Inflammatory macrophage treated with lipopolysaccharide for 1 hour (primary cell): Measurements from ENCODE around the gene RD3L.

Experiments
- DNase-seq, 2 donors: peaks; one replicate each; pipeline ENCODE4 v3.0.0-alpha.2; 2020 to 2022

RD3L gene

DNA sequence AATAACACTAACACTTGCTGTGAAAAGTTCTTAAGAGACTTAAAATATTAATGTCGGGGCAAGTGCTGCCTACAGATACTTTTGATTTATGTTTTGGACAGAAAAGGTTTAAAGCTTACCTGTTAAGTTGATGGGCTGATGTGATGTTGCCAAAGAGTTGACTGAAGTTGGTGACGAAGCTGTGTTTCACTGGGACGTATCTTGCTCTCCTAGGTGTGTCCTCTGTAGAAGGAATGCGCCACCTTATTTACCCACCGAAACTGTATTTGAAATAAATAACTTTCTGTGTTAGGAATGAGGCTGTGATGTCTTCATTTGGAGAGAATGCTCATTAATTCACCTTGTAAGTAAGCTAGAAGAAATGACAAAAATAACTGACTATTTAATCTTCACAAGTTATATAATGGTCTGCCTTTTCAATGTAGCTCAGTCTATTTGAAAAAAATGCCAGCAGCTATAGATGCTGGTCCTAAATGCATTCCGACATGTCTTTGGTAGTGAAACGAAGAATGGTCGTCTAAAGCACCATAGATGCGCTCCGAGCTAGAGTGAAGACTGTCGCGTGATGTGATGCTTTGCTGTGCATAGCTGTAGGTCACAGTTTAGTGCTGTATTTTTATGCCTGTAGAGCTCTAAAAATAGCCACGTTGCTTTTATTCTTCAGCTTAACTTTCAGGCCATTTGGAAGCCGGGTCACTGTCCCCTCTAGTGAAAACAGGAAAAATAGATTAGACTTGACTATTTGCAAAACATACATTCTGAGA is at the start of gene RD3L:
RD3L (minus strand) TSS at position 557 of the 764 bp plus-strand sequence. CDS start 834 bp downstream, outside the sequence.
- no peak for DNase-seq

DNA sequence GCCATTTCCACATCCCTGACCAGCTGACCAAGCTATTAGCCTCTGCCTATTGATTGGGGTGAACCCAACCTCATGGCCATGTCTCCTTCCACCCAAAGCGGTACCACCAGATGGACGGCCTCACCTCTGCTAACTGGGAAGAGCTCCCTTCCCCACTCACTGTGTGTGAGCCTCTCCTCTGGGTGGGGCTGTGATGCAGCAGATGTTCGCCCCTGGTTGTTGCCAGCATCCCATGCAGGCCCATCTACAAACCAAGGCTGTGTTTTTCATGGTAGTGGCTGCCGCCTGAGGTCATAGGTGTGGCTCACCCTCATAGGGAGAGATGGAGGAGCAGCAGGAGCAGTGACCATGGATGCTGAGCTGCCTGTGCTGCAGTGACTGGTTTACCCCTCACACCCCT is 47.6 kb upstream of the RD3L start:
- DNase-seq: no peak

DNA sequence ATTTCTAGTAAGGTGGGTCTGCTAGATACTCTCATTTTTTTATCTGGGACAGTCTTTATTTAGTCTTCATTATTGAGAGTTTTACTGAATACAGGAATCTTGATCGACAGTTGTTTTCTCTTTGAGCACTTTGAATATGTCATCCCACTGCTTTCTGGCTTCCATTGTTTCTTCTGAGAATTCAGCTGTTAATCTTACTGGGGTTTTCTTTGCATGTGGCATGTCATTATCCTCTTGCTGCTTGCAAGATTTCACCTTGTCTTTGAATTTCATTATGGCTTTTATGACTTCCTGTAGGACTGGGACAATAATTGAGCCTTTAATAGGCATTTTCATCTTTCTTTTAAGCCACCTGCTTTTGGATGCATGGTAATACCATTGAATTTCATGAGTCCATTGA is 46.7 kb upstream of the RD3L start:
- DNase-seq: no peak

DNA sequence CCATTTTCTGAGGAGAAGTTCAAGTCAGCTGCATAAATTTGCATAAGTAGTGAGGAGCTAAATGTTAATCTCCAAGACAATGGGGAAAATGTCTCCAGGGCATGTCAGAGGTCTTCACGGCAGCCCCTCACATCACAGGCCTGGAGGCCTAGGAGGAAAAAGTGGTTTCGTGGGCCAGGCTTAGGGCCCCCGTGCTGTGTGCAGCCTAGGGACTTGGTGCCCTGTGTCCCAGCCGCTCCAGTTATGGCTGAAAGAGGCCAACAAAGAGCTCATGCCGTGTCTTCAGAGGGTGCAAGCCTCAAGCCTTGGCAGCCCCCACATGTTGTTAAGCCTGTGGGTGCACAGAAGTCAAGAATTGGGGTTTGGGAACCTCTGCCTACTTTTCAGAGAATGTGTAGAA is 41.9 kb upstream of the RD3L start:
- no peak for DNase-seq

DNA sequence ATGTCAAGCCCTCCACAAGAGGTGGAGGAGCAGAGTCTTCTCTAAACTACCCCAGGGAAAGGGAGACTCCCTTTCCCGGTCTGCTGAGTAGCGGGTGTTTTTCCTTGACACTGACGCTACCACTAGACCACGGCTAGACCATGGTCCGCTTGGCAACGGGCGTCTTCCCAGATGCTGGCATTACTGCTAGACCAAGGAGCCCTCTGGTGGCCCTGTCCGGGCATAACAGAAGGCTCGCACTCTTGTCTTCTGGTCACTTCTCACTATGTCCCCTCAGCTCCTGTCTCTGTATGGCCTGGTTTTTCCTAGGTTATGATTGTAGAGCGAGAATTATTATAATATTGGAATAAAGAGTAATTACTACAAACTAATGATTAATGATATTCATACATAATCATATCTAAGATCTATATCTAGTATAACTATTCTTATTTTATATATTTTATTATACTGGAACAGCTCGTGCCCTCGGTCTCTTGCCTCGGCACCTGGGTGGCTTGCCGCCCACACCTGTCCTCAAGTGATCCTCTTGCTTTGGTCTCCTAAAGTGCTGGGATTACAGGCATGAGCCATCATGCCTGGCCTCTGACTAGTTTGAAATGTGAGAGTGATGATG is 38.4 kb upstream of the RD3L start:
- peak in 1 of 2 donors; percentile 6 for DNase-seq

DNA sequence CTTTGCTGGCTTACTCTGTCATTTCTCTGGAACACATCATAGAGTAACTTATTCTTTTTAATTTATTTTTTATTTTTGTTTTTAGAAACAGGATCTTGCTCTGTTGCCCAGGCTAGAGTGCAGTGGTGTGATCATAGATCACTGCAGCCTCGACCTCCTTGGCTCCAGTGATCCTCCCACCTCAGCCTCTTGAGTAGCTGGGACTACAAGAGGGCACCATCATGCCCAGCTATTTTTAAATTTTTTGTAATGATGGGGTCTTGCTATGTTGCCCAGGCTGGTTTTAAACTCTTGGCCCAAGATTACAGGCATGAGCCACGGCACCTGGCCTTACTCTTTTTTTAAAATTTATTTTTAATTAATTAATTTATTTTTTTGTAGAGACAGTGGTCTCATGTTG is 32.2 kb upstream of the RD3L start:
- DNase-seq: no peak

DNA sequence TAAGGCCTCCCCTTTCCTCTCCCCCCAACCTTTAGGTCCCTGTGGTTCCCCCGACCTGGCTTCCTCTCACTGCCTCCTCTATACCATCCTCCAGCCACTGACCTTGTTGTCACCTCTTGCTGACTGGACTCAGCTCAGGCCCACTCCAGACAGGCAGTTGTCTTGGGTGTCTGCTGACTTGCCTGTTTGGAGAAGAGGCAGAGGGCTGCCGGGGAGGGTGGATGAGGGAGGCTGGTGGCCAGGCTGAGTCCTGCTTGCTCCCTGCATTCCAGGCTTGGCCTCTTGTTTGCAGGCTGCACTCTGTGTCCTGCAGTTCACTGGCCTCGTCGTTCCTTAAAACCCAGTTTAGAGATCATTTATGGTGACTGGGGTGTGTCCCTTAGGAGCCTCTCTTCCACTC is 31.0 kb upstream of the RD3L start:
- DNase-seq: no peak

DNA sequence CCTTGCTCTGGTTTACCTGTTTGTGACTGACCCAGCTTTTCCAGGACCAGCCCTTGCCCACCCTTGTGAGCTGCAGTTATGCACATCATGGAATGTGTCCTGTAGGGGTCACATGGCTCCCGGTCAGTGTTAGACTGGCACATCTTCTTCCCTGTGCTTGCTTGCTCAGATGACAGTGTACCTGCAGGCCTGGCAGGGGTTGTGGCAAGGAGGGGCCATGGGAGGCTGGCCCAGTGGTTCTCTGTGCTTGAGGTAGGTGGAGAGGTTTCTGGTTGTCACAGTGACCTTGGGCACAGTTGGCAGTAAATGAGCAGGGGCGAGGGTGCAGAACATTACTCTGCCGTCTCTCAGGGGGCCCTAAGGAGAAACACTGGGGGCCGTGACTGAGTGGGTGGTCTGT is 27.6 kb upstream of the RD3L start:
- DNase-seq: no peak

DNA sequence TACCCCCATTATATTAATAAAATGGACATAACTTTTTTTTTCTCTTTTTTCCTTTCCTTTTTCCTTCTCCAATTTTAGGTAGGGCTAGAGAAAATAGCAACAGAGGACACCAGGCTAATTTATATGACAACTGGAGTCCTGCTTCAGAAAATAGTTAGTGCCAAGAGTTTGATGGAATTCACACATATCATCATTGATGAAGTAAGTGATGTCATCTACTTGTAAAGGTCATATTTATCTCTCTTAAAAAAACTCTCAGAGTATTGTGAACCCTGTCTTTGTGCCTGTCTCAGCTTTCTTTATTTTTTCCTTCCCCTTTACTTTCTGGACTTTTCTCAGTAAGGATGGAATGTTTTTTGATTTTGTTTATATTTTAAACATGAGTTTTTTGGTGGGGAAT is 24.3 kb upstream of the RD3L start:
- DNase-seq: no peak

DNA sequence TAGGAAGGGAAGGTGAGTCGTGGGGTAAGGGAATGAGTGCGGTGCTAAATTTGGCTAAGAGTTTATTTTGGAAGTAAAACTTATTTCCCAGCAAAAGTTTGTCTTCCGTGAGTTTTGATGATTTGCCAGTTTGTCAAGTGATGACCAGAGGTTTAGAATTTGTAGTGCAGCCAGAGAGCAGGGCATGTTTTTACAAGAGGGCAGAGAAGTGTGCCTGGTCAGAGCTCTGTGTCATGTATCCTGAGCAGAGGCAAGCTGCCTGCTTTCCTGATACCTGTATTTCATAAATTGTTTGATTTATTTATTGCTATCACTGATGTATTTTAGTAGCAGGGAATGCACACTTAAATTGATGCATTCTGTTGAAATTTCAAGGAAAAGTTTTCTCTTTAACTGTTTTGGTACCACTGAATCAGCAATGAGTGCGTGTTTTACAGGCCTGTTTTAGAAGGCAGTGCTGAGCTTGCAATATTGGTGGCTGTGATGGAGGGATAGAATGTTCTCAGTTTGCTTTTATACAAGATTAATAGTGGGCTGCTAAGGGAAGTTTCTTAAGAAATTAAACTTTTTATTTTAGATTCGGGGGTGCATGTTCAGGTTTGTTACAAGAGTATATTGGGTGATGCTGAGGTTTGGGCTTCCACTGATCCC is 19.7 kb upstream of the RD3L start:
- DNase-seq: no peak

DNA sequence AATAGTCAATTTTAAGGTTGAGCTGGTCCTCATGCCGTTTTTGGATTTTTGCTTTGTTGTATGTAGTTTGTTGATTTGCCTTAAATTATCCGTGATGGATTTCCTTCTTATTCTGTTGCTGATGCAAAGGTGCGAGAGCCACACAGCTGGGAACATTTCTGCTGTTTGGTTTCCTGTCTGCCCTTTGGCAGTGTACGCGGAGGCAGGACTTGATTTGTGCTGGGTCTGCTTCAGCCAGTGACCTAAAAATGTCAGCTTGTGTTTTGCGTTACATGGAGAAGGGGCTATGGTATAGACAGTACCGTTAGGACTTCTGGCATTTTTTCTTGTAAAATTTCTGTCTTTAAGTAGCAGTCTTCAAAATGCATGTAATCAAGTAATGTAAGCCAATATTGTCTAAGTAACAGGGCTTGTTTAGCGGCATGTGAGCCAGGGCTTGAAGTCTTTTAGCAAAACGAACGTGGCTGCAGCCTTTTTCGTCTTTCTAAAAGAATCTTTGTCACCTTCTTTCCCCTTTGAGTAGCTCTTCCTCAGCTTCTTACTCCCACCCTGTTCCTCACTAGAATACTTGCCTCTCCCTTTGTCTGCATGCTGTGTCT is 18.2 kb upstream of the RD3L start:
- DNase-seq: no peak

DNA sequence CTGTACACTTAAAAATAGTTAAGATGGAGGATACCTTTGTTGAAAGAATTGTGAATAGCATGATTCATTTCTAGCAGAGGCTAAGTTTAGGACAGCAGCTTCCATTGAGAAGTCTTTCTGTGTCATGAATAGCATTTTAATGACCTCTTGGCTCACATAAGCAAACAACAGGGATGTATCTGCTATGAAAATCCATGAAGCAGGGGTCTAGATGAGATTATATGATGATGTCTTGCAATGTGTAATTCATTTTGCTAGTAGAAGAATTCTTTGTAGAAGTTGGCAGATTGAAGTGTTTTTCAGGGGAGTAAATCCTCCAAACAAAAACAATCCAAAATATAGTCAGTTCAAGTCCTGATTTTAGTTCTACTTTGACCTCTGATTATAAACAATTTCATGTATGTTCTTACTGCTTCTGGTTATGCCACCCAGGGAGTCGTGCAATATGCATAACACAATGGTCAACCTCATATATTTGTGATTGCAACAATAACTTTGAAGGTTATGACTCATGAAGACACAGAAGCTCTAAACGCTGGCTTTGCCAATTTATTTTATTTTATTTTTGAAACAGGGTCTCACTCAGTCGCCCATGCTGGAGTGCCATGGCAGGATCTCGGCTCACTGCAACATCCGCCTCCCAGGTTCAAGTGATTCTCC is 6.9 kb upstream of the RD3L start:
- DNase-seq: peak; percentile 50 to 54

DNA sequence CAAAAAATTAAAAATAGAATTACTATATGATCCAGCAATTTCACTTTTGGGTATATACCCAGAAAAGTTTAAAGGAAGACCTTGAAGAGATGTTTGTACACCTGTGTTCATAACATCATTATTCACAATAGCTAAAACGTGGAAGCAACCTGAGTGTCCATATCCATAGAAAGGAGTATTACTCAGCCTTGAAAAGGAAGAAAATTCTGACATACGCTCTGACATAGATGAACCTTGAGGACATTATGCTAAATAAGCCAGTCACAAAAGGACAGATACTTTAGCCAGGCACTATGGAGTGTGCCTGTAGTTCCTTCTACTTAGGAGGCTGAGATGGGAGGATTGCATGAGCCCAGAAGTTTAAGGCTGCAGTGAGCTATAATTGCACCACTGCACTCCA is 6.1 kb upstream of the RD3L start:
- DNase-seq: no peak

DNA sequence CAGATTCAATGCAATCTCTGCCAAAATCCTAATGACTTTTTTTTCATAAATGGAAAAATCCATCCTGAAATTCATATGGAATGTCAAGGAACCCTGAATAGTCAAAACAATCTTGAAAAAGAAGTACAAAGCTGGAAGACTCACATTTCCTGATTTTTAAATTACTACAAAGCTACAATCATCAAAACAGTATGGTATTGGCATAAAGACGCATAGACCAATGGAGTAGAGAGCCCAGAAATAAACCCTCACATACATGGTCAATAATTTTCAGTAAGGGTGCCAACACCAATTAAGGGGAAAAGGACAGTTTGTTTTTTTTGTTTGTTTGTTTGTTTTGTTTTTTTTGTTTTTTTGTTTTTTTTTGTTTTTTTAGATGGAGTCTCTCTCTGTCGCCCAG is 4.6 kb upstream of the RD3L start:
- DNase-seq: no peak

DNA sequence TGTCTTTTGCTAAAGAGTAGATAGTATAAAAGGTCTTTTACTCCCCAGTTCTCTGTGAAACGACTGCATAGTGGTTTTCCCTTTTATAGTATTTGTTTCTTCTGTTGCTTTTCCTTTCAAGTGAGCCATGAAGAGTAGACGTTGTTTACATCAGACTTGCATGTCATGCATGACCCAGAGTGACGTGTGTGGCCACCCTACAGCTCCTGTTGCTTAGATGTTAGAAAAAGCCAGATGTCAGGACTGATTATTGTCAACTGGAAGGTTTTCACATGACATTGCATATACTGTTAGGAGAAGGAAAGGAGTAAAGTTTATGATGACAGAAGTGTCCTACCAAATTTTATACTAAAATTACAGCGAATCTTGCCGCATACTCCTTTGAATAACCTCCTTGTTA is 1.3 kb upstream of the RD3L start:
- DNase-seq: no peak

DNA sequence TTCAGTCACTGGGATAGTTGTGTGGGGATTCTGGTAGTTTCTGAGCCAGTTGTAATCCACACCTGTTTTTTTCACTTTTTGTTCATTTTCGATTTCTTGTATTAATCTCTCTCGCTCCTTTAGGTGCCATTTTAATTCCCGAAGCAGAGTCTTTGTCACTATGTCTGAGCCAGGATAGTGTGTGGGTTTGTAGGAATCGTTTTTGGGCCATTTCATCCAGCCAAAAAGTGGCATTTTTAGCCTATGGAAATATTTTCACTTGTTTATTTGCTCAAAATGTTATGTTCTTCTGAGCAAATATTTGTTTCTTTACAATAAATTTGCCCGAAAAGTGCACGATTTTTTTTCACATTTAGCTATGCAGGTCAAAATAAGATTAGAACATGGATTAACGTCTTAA is 867 bp downstream of the RD3L start:
- DNase-seq: no peak

DNA sequence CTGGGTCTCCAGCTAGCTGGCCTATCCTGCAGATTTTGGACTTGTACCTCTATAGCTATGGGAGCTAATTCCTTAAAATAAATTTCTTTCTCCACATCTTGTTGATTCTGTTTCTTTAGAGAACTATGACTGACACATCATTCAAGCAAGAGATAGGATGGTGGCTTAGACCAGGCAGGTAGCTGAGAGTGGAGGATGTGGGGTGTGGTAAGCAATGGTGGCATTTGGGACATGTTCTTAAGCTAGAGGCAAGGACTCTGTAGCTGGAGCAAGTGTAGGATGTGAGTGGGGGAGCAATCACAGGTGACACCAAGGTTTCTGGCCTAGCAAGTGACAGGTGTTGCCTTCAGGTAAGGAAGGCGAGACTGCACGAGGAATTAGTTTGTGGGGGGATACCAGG is 7.2 kb downstream of the RD3L start:
- DNase-seq: no peak

DNA sequence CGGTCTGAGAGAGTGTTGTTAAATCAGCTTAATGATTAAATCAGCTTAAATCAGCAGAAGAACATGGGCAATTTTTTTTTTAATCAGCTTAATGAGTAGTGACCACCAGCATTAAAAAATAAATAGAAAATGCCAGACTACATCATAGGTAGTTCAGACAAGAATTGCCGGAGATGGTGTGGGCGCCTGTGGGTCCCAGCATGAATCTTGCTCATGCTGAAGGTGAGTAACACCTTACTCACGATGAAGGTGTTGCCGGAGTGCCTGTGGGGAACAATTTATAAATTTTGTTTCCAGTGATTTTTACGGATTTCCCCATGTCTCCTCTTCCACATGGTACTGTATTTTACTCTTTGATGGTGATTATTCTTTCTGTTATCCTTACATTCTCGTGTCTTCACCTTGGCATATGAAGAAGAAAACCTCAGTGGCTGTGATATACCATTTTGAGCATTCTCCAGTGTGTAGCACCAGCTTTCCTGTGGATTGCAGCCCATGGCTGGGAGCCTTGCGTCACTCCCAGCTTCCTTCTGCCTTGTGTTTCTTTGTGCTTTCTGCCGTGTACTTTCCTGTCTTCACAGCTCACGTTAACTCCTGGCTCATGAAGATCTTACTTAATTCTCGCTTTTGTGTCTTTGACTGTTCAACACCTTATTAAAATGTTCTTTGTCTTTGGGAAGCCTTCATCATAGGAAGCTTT is 9.4 kb downstream of the RD3L start:
- peak; percentile 25 to 35 for DNase-seq

DNA sequence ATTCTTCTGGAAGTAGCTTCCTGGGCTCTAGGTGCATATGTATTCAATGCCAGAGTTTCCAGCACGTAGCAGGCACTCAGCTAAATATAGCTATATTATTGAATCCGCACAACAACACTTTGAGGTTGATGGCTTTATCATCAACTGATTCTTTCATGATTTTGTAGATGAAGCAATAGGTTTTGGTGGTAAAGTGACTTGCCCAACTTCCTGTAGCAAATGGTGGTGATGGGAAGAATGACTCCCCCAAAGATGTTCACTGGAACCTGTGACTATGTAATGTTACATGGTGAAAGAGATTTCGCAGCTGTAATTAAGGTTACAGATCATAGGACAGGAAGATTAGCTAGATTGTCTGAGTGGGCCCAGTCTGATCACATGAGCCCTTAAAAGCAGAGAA is 10.9 kb downstream of the RD3L start:
- DNase-seq: peak; percentile 45 to 73

DNA sequence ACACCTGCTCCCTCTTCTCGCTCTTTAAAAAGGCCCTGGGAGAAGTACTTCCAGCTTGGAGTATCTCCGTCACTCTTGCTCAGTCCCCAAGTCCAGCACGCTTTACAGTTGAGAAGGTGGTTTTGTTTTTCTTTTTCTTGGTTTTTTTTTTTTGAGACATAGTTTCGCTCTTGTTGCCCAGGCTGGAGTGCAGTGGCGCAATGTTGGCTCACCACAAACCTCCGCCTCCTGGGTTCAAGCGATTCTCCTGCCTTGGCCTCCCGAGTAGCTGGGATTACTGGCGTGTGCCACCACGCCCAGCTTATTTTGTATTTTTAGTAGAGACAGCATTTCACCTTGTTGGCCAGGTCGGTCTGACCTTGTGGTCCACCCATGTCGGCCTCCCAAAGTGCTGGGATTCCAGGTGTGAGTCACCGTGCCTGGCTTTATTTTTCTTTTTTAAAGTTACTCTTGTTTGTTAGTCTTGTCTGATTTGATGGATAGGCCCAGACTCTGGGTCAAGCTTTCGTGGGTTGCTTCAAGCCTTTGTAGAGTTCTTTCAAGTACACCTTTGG is 12.2 kb downstream of the RD3L start:
- no peak for DNase-seq

DNA sequence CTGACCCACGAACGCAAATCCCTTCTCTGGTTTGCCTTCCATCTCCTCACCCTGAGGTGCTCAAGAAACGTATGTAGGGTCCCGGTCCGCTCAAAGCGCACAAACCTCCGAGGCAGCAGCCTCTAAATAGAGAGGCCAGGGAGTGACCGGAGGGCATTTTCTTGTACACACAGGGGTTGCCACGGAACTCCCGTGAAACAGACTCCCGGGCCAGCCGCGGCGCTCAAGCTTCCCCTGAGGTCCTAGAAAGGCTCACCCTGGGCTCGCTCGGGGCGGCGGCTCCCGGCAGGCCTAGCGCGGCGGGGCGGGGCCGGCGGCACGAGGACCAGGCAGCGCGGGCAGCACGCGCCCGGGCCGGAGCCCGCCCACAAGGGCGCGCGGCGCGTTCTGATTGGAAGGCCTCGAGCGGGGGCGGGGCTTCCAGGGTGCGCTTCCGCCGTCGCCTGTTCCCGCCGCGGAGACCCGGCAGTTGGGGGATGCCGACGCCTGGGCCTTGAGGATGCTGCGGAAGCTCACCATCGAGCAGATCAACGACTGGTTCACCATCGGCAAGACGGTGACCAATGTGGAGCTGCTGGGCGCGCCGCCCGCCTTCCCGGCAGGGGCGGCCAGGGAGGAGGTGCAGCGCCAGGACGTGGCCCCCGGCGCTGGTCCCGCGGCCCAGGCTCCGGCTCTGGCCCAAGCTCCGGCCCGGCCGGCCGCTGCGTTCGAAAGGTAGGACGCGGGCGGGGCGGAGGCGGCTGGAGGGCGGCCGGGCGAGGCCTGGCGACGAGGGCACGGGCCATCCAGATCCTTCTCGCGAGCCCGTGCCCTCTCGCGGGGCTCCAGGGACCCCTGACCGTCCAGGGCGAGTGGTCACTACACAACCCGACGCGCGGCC is 14.1 kb downstream of the RD3L start, which contains the start of gene TDRD9:
TDRD9 (plus strand) TSS at position 446 of the 880 bp plus-strand sequence; CDS start at position 500, 54 bp downstream.
- no peak for DNase-seq
